Measurements from ENCODE around the gene CCT3. TPM values are rescaled to one million over a fixed set of nuclear protein-coding genes. Genes with fewer than 3 reads are reported as not detected.

The CCT3 gene
- total and polyA plus RNA-seq, 2 donors (not counting 1 experiment from before 2014, with no cell fraction given) = 106 to 107 TPM

DNA sequence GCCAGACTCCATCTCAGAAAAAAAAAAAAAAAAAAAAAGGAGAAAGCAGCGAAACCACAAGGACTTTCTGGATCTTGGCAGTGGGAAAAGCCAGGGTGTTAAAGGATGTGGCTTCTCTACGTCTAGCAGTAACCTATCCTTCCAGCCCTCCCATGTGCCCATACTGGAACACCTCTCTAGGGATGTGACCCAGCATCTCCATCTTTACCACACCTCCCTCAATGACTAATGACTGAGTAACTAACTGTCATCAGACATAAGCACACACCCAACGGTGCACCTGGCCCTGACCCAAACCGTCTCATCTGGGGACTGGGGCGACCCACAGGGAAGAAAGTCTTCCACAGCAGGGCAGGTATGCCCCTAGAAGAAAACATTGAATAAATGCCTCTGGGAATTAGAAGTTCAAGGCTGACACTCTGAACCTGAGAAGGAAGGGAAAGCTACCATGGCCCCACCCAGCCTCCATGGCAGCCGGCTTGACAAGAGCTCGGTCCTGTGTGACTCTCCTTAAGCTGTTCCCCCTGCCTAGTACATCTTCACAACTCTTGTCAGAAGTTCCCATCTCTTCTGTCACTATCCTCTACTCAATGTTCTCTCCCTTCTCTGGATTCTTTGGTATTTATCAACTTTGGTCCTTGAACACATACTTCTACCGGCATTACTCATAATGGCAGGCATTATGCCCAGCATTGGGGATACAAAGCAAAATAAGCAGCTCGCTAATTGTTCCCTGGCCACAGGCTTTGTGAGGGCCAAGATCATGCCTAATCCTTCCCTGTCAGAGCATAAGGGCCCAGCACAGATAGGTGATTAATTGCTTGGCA is 75.4 kb downstream of the CCT3 start:
- Histone ChIP-seq H2AFZ (ENCODE audit: insufficient read depth, low read depth, low read length, poor library complexity, severe bottlenecking) (no peak overlapping the region), H3K9ac (ENCODE audit: low read length) (no peak overlapping the region), H3K4me3 (ENCODE audit: control extremely low read depth in 1 of 5, extremely low read depth in 1 of 5, insufficient read depth in 1 of 5, low read depth in 2 of 5, low read length in 4 of 5) (no peak overlapping the region), H3K27ac (ENCODE audit: low read length in 2 of 2) (no peak overlapping the region), H3K9me3 (ENCODE audit: control extremely low read depth in 1 of 3, control insufficient read depth in 2 of 3, insufficient read depth in 1 of 3, low read length in 2 of 3) (no peaks in the 10 kb centered on the region), H3K27me3 (replicated peaks in 1 of 4; ENCODE audit: control extremely low read depth in 1 of 4, control insufficient read depth in 3 of 4, insufficient read depth in 4 of 4, low read length in 3 of 4) (no peaks in the 10 kb centered on the region), H3K36me3 (replicated peaks in 1 of 2; ENCODE audit: control extremely low read depth in 1 of 2, control insufficient read depth in 1 of 2, extremely low read depth in 1 of 2, insufficient read depth in 2 of 2, low read length in 1 of 2) (peaks cover 18 to 83% of the 10 kb centered on the region in 2 experiments), H3K4me1 (ENCODE audit: control insufficient read depth in 2 of 2, insufficient read depth in 2 of 2, low read length in 2 of 2) (no peaks in the 10 kb centered on the region), H4K20me1 (ENCODE audit: control insufficient read depth, insufficient read depth, low read length, poor library complexity, severe bottlenecking) (no peaks in the 10 kb centered on the region), H3K4me2 (replicated peaks; ENCODE audit: low read depth, low read length, poor library complexity, severe bottlenecking) (no peak overlapping the region), H3K79me2 (ENCODE audit: control insufficient read depth, insufficient read depth, low read length) (no peaks in the 10 kb centered on the region)
- no peak overlapping the region for H3K4me3 Mint-ChIP-seq
- H3K27me3 Mint-ChIP-seq = no peaks in the 10 kb centered on the region
- no peak overlapping the region for H3K27ac Mint-ChIP-seq
- DNase-seq (no peak), ATAC-seq (ENCODE audit: low read depth) (no peak)
- intact Hi-C loops (cut with micrococcal nuclease) = no loop called here
- TF ChIP-seq EZH2 (IDR thresholded peaks at IDR 0.05; ENCODE audit: borderline replicate concordance, insufficient read depth, low read depth, low read length, poor library complexity, severe bottlenecking) = no peak
- TF ChIP-seq, protein P1, sequence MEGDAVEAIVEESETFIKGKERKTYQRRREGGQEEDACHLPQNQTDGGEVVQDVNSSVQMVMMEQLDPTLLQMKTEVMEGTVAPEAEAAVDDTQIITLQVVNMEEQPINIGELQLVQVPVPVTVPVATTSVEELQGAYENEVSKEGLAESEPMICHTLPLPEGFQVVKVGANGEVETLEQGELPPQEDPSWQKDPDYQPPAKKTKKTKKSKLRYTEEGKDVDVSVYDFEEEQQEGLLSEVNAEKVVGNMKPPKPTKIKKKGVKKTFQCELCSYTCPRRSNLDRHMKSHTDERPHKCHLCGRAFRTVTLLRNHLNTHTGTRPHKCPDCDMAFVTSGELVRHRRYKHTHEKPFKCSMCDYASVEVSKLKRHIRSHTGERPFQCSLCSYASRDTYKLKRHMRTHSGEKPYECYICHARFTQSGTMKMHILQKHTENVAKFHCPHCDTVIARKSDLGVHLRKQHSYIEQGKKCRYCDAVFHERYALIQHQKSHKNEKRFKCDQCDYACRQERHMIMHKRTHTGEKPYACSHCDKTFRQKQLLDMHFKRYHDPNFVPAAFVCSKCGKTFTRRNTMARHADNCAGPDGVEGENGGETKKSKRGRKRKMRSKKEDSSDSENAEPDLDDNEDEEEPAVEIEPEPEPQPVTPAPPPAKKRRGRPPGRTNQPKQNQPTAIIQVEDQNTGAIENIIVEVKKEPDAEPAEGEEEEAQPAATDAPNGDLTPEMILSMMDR (IDR thresholded peaks at IDR 0.05) = no peak
- H3K4me1 Mint-ChIP-seq = no peaks in the 10 kb centered on the region
- ChIA-PET POLR2A (no interaction called here), CTCF (no interaction called here)
- 94% methylated on average over 7 of the region's 9 CpGs for WGBS (ENCODE audit: insufficient coverage)
- no peaks in the 10 kb centered on the region for H3K9me3 Mint-ChIP-seq (ENCODE audit: insufficient read depth)

DNA sequence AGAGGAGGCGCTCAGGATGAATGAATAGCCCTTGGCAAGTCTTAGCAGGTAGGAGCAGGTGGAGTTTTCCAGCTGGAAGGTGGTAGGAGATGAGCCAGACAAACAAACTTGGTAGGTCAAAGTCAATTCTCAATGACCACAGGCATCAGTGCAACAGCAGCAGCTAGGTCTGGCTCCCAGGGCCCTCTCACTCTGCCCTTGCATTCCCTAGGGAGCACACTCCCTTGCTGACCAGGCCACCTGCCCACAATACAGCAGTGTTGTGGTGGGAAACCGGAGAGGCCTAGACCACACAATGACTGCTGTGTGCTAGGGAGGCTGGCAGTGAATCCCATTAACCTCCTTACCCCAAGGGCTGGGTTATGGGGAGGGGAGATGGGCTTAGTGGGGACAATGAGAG is 77.2 kb downstream of the CCT3 start:
- Mint-ChIP-seq H3K4me1 (no peaks in the 10 kb centered on the region), H3K9me3 (ENCODE audit: insufficient read depth) (no peaks in the 10 kb centered on the region), H3K27me3 (no peaks in the 10 kb centered on the region), H3K4me3 (no peak overlapping the region), H3K27ac (no peak overlapping the region)
- no peak for DNase-seq
- Histone ChIP-seq H3K36me3 (replicated peaks in 1 of 2; ENCODE audit: control extremely low read depth in 1 of 2, control insufficient read depth in 1 of 2, extremely low read depth in 1 of 2, insufficient read depth in 2 of 2, low read length in 1 of 2) (peaks cover 8 to 81% of the 10 kb centered on the region in 2 experiments), H3K4me3 (ENCODE audit: control extremely low read depth in 1 of 5, extremely low read depth in 1 of 5, insufficient read depth in 1 of 5, low read depth in 2 of 5, low read length in 4 of 5) (no peak overlapping the region), H3K9ac (ENCODE audit: low read length) (no peak overlapping the region), H3K27me3 (replicated peaks in 1 of 4; ENCODE audit: control extremely low read depth in 1 of 4, control insufficient read depth in 3 of 4, insufficient read depth in 4 of 4, low read length in 3 of 4) (no peaks in the 10 kb centered on the region), H3K9me3 (ENCODE audit: control extremely low read depth in 1 of 3, control insufficient read depth in 2 of 3, insufficient read depth in 1 of 3, low read length in 2 of 3) (no peaks in the 10 kb centered on the region), H3K4me2 (replicated peaks; ENCODE audit: low read depth, low read length, poor library complexity, severe bottlenecking) (no peak overlapping the region), H3K27ac (ENCODE audit: low read length in 2 of 2) (no peak overlapping the region), H4K20me1 (ENCODE audit: control insufficient read depth, insufficient read depth, low read length, poor library complexity, severe bottlenecking) (no peaks in the 10 kb centered on the region), H3K79me2 (ENCODE audit: control insufficient read depth, insufficient read depth, low read length) (no peaks in the 10 kb centered on the region), H3K4me1 (ENCODE audit: control insufficient read depth in 2 of 2, insufficient read depth in 2 of 2, low read length in 2 of 2) (no peaks in the 10 kb centered on the region), H2AFZ (ENCODE audit: insufficient read depth, low read depth, low read length, poor library complexity, severe bottlenecking) (no peak overlapping the region)
- 100% methylated on average over 1 of the region's 2 CpGs for WGBS (ENCODE audit: insufficient coverage)
- CTCF ChIA-PET = no interaction called here
- TF ChIP-seq, protein P1 (IDR thresholded peaks at IDR 0.05) = no peak
- ATAC-seq (ENCODE audit: low read depth) = no peak
- POLR2A ChIA-PET = interaction anchor here (0.6 kb wide), 1 partner anchor 36 kb away, joined by 3 read pairs; no protein-coding TSS in a partner anchor
- intact Hi-C loops (cut with micrococcal nuclease) = no loop called here

All from B cell (primary cell).